Breast epithelium (tissue), 3 donors: ENCODE measurements around the gene TRIOBP.

Source experiments
- CTCF ChIP-seq, 3 donors: fragments of 450-650 bp; IDR thresholded peaks; one replicate each; pipeline ENCODE4 v1.5.1; 2016 to 2017; ENCODE audit warnings: antibody characterized with exemption in 3 of 3, mild to moderate bottlenecking in 3 of 3, moderate library complexity in 3 of 3
- POLR2AphosphoS5 ChIP-seq, 3 donors: sonication (generic); formaldehyde crosslinking; IDR thresholded peaks; one replicate each; pipeline ENCODE4 v1.6.1; 2017; ENCODE audit warnings: antibody characterized with exemption in 3 of 3

- TF ChIP-seq POLR2AphosphoS5 (IDR thresholded peaks at IDR 0.05) (no peak), CTCF (IDR thresholded peaks at IDR 0.05) (no peak)
Observed at GRCh38 chr22:37801946-37802309, 105.1 kb downstream of the TRIOBP start.
